Measurements from ENCODE around the gene CRAMP1. TPM values are rescaled to one million over a fixed set of nuclear protein-coding genes. Genes with fewer than 3 reads are reported as not detected.

CRAMP1 gene
- total RNA-seq, 1 donor from 2014 or later, result 52.4 TPM

DNA sequence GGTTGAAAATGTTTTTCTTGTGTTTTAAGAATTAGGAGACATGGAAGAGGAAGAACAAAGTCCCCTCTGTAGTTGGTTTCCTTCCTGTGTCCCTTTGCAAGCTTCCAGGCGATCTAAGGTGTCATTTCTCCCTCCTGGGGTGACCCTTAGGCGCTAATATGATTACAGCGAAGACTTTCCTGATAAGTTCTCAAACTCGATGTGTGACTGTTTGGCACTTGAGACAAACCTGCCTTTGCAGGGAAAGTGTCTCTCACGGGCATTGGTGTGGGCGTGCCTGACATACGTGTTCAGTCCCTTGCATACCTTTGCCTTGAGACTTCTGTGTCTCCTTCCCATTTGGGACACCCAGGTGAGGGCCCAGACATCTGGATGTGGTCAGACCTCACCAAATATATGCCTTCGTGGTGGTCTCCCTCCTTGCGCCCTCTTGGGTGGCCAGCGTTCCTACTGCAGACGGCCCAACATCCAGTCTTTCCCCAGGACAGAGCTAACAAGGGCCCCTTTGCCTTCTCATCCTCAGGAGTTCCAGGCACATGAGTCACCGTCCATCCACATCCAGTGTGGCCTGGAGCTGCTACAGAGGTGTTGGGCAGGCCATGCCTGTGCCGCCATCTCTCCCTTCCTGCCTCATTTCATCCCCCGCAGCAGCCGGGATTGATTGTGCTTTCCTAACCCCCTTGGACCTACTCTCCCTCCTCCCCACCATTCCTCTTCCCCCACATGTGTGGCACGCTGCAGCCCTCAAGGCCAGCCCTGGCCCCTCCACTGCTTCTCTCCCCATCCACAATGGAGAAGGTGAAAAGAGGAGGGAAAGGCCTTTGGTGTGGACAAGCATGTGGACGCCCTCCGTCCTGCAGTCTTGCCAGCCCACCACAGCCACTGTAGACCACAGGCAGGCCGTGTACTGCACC is 62.8 kb downstream of the CRAMP1 start:
- H3K36me3 Mint-ChIP-seq (ENCODE audit: unreplicated experiment), result peaks cover 5% of the 10 kb centered on the region
- H3K4me3 Mint-ChIP-seq (ENCODE audit: unreplicated experiment), result no peak overlapping the region
- peaks cover 11% of the 10 kb centered on the region for H3K27me3 Mint-ChIP-seq (ENCODE audit: unreplicated experiment)
- no peak for DNase-seq
- no peak overlapping the region for H3K27ac Mint-ChIP-seq (ENCODE audit: unreplicated experiment)
- no peaks in the 10 kb centered on the region for H3K4me1 Mint-ChIP-seq (ENCODE audit: low read depth, unreplicated experiment)
- no peak for TF ChIP-seq CTCF (IDR thresholded peaks at IDR 0.05; ENCODE audit: partially characterized antibody, unreplicated experiment)
- H3K9me3 Mint-ChIP-seq (ENCODE audit: unreplicated experiment), result peaks cover 7% of the 10 kb centered on the region

- no peak for DNase-seq
- Mint-ChIP-seq H3K4me3 (ENCODE audit: unreplicated experiment) (peak overlapping the region; percentile 71), H3K27me3 (ENCODE audit: unreplicated experiment) (peaks cover 10% of the 10 kb centered on the region), H3K36me3 (ENCODE audit: unreplicated experiment) (peaks cover 5% of the 10 kb centered on the region), H3K9me3 (ENCODE audit: unreplicated experiment) (peaks cover 14% of the 10 kb centered on the region), H3K4me1 (ENCODE audit: low read depth, unreplicated experiment) (peaks cover 4% of the 10 kb centered on the region), H3K27ac (ENCODE audit: unreplicated experiment) (no peak overlapping the region)
- no peak for TF ChIP-seq CTCF (IDR thresholded peaks at IDR 0.05; ENCODE audit: partially characterized antibody, unreplicated experiment)
Observed at GRCh38 chr16:1676661-1677060, 64.5 kb downstream of the CRAMP1 start.

- Mint-ChIP-seq H3K27me3 (ENCODE audit: unreplicated experiment) (peaks cover 10% of the 10 kb centered on the region), H3K9me3 (ENCODE audit: unreplicated experiment) (peaks cover 14% of the 10 kb centered on the region), H3K4me3 (ENCODE audit: unreplicated experiment) (peak overlapping the region; percentile 71), H3K4me1 (ENCODE audit: low read depth, unreplicated experiment) (peaks cover 4% of the 10 kb centered on the region), H3K36me3 (ENCODE audit: unreplicated experiment) (peaks cover 5% of the 10 kb centered on the region), H3K27ac (ENCODE audit: unreplicated experiment) (no peak overlapping the region)
- DNase-seq, result no peak
- no peak for TF ChIP-seq CTCF (IDR thresholded peaks at IDR 0.05; ENCODE audit: partially characterized antibody, unreplicated experiment)
Observed at GRCh38 chr16:1677339-1677738, 65.2 kb downstream of the CRAMP1 start.

DNA sequence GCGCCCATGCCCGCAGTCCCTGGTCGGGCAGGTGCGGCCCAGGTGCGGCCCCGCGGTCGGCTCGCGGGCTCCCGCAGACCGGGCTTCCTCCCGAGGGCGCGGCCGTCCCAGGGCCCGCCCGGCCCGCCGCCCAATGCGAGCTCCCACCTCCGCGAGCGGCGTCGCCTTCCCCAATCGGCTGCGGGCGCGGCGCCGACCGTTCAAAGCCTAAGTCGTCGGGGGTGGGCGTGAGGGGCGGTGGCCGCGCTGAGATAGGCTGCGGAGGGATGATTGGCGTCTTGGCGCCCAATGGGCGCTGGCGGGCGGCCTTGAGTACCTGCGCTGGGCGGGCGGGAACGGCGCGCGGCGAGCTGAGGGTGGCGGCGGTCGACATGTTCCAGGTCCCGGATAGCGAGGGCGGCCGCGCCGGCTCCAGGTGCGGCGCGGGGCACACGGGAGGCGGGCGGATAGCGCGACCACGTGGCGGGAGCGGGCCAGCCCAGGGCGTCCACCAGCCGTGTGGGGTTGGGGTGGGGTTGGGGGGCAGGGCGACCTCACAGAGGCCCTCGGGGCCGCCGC is 65.9 kb downstream of the CRAMP1 start, which contains the start of gene JPT2:
Gene JPT2 (plus strand): TSS at position 338 of the 558 bp plus-strand sequence. CDS start 34 bp downstream, at position 372.
- Mint-ChIP-seq H3K4me1 (ENCODE audit: low read depth, unreplicated experiment) (peaks cover 4% of the 10 kb centered on the region), H3K27ac (ENCODE audit: unreplicated experiment) (peak within 1 kb of the TSS; percentile 78), H3K36me3 (ENCODE audit: unreplicated experiment) (peaks cover 2% of the 10 kb centered on the region), H3K4me3 (ENCODE audit: unreplicated experiment) (peak within 1 kb of the TSS; percentile 88), H3K9me3 (ENCODE audit: unreplicated experiment) (peaks cover 14% of the 10 kb centered on the region), H3K27me3 (ENCODE audit: unreplicated experiment) (peaks cover 8% of the 10 kb centered on the region)
- no peak for TF ChIP-seq CTCF (IDR thresholded peaks at IDR 0.05; ENCODE audit: partially characterized antibody, unreplicated experiment)
- peak; percentile 97 for DNase-seq
